CD8-positive, alpha-beta memory T cell (primary cell): Measurements from ENCODE around the gene NLRP8. TPM values are rescaled to one million over a fixed set of nuclear protein-coding genes. Genes with fewer than 3 reads are reported as not detected.
"Not testable (repeated sequence)": the region's sequence is repeated elsewhere in the genome, so short reads cannot be mapped to it uniquely, and the experiment has no call there.

Source experiments
- CTCF ChIA-PET: fragments of 350-600 bp; sonication (Branson Sonifier 250); formaldehyde crosslinking; loops from one replicate; lab custom pipeline; 2021; ENCODE audit warnings: antibody characterized with exemption; lab: Charles Lee
- POLR2A ChIA-PET: fragments of 350-600 bp; sonication (Branson Sonifier 250); formaldehyde crosslinking; loops from one replicate; lab custom pipeline; 2021; ENCODE audit warnings: antibody characterized with exemption; lab: Charles Lee
- DNase-seq, 5 donors: peaks; one replicate each; pipeline versions ENCODE4 v3.0.0 to v3.0.0-alpha.2; 2020 to 2022; ENCODE audit warnings: mixed read lengths in 1 of 5
- H3K27ac ChIP-seq: one replicate; pipeline ENCODE4 v1.7.0; 2013; ENCODE audit warnings: low read depth, mild to moderate bottlenecking, low read length, moderate library complexity
- H3K27me3 ChIP-seq: 2 replicates; pipeline ENCODE4 v1.7.0; 2013; ENCODE audit warnings: low read length, mild to moderate bottlenecking; ENCODE audit not compliant: insufficient read depth, poor library complexity, severe bottlenecking
- H3K36me3 ChIP-seq: 2 replicates; pipeline ENCODE4 v1.7.0; 2013; ENCODE audit warnings: mild to moderate bottlenecking, low read length, moderate library complexity; ENCODE audit not compliant: insufficient read depth
- H3K4me1 ChIP-seq: 2 replicates; pipeline ENCODE4 v1.7.0; 2013; ENCODE audit warnings: mild to moderate bottlenecking, low read length, moderate library complexity; ENCODE audit not compliant: insufficient read depth
- H3K4me3 ChIP-seq: 2 replicates; pipeline ENCODE4 v1.7.0; 2013; ENCODE audit warnings: mild to moderate bottlenecking, low read length
- H3K9me3 ChIP-seq: 2 replicates; pipeline ENCODE4 v1.7.0; 2013; ENCODE audit warnings: mild to moderate bottlenecking, low read length
- H3K27ac Mint-ChIP-seq, 8 donors: one replicate each; pipeline ENCODE4 v1.8.0; 2020 to 2021; ENCODE audit warnings: mixed read lengths in 8 of 8, mild to moderate bottlenecking in 6 of 8, inconsistent platforms in 3 of 8, moderate library complexity in 3 of 8
- H3K27me3 Mint-ChIP-seq, 2 donors: one replicate each; pipeline ENCODE4 v1.8.0; 2020 to 2021; ENCODE audit warnings: mixed read lengths in 2 of 2, mild to moderate bottlenecking in 1 of 2, moderate library complexity in 1 of 2
- H3K36me3 Mint-ChIP-seq, 3 donors: one replicate each; pipeline ENCODE4 v1.8.0; 2020 to 2021; ENCODE audit warnings: mixed read lengths in 3 of 3, inconsistent platforms in 1 of 3, mild to moderate bottlenecking in 1 of 3
- H3K4me1 Mint-ChIP-seq, 3 donors: one replicate each; pipeline ENCODE4 v1.8.0; 2020 to 2021; ENCODE audit warnings: mixed read lengths in 3 of 3, inconsistent platforms in 1 of 3, mild to moderate bottlenecking in 1 of 3
- H3K4me3 Mint-ChIP-seq, 7 donors: one replicate each; pipeline ENCODE4 v1.8.0; 2020 to 2021; ENCODE audit warnings: mixed read lengths in 7 of 7, mild to moderate bottlenecking in 6 of 7, moderate library complexity in 4 of 7, inconsistent platforms in 2 of 7
- H3K9me3 Mint-ChIP-seq, 5 donors: one replicate each; pipeline ENCODE4 v1.8.0; 2020 to 2022; ENCODE audit warnings: mixed read lengths in 5 of 5, mild to moderate bottlenecking in 3 of 5, moderate library complexity in 2 of 5, inconsistent platforms in 1 of 5
- polyA plus RNA-seq: library from polyadenylated mRNA; unstranded; fragments of 300-500 nt; fragmentation: Illumina TruSeq; gene quantifications from one replicate; pipeline ENCODE4 v1.2.3, GENCODE V29; 2021
- total RNA-seq, 2 experiments: library from RNA; stranded (reverse); gene quantifications; one replicate each; pipeline ENCODE4 v1.2.3, GENCODE V29; 2021

NLRP8 gene
- total and polyA plus RNA-seq, 3 experiments from 2014 or later, result not detected

DNA sequence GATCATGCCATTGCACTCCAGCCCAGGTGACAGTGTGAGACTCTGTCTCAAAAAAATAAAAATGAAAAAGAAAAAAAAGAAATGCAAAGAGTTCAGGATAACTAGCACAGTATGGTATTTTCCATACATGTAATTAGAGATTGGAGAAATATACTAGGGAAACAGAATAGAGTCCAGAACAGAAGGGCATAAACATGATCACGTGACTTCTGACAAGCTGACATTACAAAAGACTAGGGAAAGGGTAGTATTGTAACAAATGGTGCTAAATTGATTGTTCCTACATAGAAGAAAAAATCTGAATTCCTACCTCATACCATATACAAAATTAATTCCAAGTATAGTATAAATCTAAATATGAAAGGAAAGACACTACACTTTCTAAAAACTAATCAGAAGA is 37.6 kb downstream of the NLRP8 start:
- no peak overlapping the region for H3K27ac Mint-ChIP-seq
- H3K4me3 Mint-ChIP-seq, result no peak overlapping the region
- no peak overlapping the region for H3K4me3 ChIP-seq
- no peaks in the 10 kb centered on the region for H3K4me1 Mint-ChIP-seq
- H3K9me3 Mint-ChIP-seq, result peaks cover 0 to 14% (median 6%) of the 10 kb centered on the region in 5 donors
- no peak for DNase-seq
- H3K9me3 ChIP-seq, result no peaks in the 10 kb centered on the region
- no peaks in the 10 kb centered on the region for H3K4me1 ChIP-seq
- POLR2A ChIA-PET, result no interaction called here
- H3K27me3 ChIP-seq, result no peaks in the 10 kb centered on the region
- CTCF ChIA-PET, result no interaction called here
- no peaks in the 10 kb centered on the region for H3K27me3 Mint-ChIP-seq
- H3K36me3 ChIP-seq, result no peaks in the 10 kb centered on the region
- H3K36me3 Mint-ChIP-seq, result peaks cover 0 to 1% (median 0%) of the 10 kb centered on the region in 3 donors
- H3K27ac ChIP-seq, result no peak overlapping the region

DNA sequence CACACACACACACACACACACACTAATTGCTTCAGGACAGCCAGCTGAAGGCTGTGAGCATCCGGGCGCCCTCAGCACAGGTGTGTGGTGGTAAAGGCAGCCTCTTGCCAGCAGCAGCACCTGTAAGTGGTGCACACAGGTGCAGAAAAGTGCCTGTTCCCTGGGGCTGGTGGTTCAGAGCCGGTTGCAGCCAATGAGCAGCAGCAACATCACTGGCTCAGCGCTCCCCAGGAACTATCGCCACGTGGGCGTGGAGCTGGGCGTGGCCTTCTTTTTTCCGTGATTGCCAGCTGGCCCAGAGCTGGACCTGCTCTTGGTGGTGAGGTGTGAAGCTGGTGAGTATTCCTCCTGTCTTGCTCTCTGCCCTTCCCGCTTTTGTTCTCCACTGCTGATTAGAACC is 38.9 kb downstream of the NLRP8 start, which contains the start of gene NLRP5:
TSS of gene NLRP5 (plus strand) at position 289 of the 400 bp plus-strand sequence.
- H3K4me3 Mint-ChIP-seq, result no peak within 1 kb of the TSS
- no peak for DNase-seq
- H3K4me3 ChIP-seq, result no peak within 1 kb of the TSS
- CTCF ChIA-PET, result no interaction called here
- H3K36me3 ChIP-seq, result no peaks in the 10 kb centered on the region
- POLR2A ChIA-PET, result no interaction called here
- no peaks in the 10 kb centered on the region for H3K4me1 Mint-ChIP-seq
- H3K4me1 ChIP-seq, result no peaks in the 10 kb centered on the region
- H3K27me3 ChIP-seq, result no peaks in the 10 kb centered on the region
- no peaks in the 10 kb centered on the region for H3K9me3 ChIP-seq
- peaks cover 0 to 9% (median 8%) of the 10 kb centered on the region in 5 donors for H3K9me3 Mint-ChIP-seq
- no peaks in the 10 kb centered on the region for H3K36me3 Mint-ChIP-seq
- H3K27me3 Mint-ChIP-seq, result no peaks in the 10 kb centered on the region
- no peak within 1 kb of the TSS for H3K27ac ChIP-seq
- no peak within 1 kb of the TSS for H3K27ac Mint-ChIP-seq

DNA sequence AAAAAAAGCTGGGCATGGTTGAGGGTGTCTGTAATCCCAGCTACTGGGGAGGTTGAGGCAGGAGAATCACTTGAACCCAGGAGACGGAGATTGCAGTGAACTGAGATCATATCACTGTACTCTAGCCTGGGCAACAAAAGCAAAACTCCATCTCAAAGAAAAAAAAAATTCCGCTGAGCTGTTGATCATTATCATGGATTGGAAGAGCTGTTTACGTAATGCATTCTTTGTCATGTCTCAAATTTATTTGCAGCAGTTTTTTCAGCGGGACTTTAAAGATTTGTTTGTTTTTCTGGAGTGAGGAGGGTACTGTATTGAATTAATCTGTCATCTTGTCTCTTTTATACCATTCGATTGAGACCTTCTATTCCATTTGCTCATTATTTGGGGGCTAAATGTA is 43.2 kb downstream of the NLRP8 start:
- Mint-ChIP-seq H3K4me1 (no peaks in the 10 kb centered on the region), H3K27ac (no peak overlapping the region), H3K9me3 (peaks cover 0 to 22% (median 14%) of the 10 kb centered on the region in 5 donors), H3K36me3 (no peaks in the 10 kb centered on the region), H3K4me3 (no peak overlapping the region), H3K27me3 (peaks cover 2 to 4% of the 10 kb centered on the region in 2 donors)
- no peak for DNase-seq
- Histone ChIP-seq H3K4me1 (no peaks in the 10 kb centered on the region), H3K27me3 (no peaks in the 10 kb centered on the region), H3K9me3 (no peaks in the 10 kb centered on the region), H3K27ac (no peak overlapping the region), H3K4me3 (no peak overlapping the region), H3K36me3 (no peaks in the 10 kb centered on the region)
- ChIA-PET POLR2A (no interaction called here), CTCF (no interaction called here)

DNA sequence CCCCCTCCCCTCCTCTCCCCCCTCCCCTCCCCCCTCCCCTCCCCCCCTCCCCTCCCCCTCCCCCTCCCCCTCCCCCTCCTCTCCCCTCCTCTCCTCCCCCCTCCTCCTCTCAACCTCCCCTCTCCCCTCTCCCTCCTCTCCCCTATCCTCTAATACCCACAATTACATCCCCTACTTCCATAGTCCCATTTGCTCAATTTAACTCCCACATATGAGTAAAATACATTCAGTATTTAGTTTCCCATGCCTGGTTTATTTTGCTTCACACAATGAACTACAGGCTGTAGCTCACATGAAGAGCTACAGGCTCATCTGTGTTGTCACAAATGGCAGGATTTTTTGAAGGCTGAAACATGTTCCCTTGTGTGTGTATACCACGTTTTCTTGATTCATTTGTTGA is 45.9 kb downstream of the NLRP8 start:
- DNase-seq, result no peak
- POLR2A ChIA-PET, result no interaction called here
- H3K4me1 ChIP-seq, result no peaks in the 10 kb centered on the region

DNA sequence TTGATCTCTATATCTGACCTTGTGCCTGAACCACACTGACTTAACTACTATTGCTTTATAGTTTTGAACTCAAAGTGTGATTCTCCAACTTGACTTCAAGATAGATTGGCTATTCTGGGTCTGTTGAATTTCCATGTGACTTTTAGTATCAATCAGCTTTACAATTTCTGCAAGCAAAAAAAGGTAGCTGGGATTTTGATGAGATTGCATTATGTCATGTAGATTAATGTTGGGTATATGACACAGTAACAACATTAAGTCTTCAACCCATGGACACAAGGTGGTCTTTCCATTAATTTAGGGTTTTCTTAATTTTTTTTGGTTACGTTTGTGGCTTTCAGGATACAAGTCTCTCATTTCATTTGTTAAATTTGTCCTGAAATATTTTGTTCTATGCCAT is 67.1 kb downstream of the NLRP8 start:
- peaks cover 6 to 18% (median 9%) of the 10 kb centered on the region in 5 donors for H3K9me3 Mint-ChIP-seq

More for the DNA sequence above, 45.9 kb downstream of the NLRP8 start:
- Mint-ChIP-seq H3K4me1 (no peaks in the 10 kb centered on the region), H3K9me3 (peaks cover 0 to 25% (median 18%) of the 10 kb centered on the region in 5 donors), H3K27ac (no peak overlapping the region), H3K4me3 (no peak overlapping the region), H3K36me3 (no peaks in the 10 kb centered on the region), H3K27me3 (peaks cover 2 to 4% of the 10 kb centered on the region in 2 donors)
- H3K4me3 ChIP-seq, result no peak overlapping the region
- CTCF ChIA-PET, result no interaction called here
- no peak overlapping the region for H3K27ac ChIP-seq
- no peaks in the 10 kb centered on the region for H3K36me3 ChIP-seq
- H3K27me3 ChIP-seq, result no peaks in the 10 kb centered on the region
- H3K9me3 ChIP-seq, result no peaks in the 10 kb centered on the region

DNA sequence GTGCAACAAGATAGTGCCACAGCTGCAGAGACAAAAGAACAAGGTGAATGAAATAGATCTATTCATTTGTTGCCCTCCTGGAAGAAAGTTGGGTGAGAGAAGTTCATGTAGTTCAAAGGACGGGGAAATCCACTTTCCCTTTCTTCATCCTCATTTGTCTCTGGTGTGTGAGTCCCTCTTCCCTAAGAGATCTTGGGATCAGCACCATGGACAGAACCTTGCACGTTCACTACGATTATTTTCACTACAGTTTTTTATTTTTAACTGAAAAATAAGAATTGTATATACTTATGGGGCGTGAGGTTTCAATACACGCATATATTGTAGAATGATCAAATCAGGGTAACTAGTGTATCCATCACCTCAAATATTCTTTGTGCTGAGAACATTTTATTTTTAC is 68.1 kb downstream of the NLRP8 start:
- Mint-ChIP-seq H3K9me3 (peaks cover 3 to 23% (median 7%) of the 10 kb centered on the region in 5 donors), H3K27me3 (peaks cover 0 to 6% of the 10 kb centered on the region in 2 donors), H3K36me3 (no peaks in the 10 kb centered on the region), H3K4me1 (no peaks in the 10 kb centered on the region), H3K4me3 (no peak overlapping the region), H3K27ac (no peak overlapping the region)
- no peaks in the 10 kb centered on the region for H3K36me3 ChIP-seq
- no peaks in the 10 kb centered on the region for H3K4me1 ChIP-seq
- no peak overlapping the region for H3K4me3 ChIP-seq
- H3K27ac ChIP-seq, result no peak overlapping the region
- no peak for DNase-seq
- H3K27me3 ChIP-seq, result no peaks in the 10 kb centered on the region
- no peaks in the 10 kb centered on the region for H3K9me3 ChIP-seq
- ChIA-PET POLR2A (no interaction called here), CTCF (no interaction called here)

More for the DNA sequence above, 67.1 kb downstream of the NLRP8 start:
- CTCF ChIA-PET, result no interaction called here
- POLR2A ChIA-PET, result no interaction called here
- Mint-ChIP-seq H3K4me3 (no peak overlapping the region), H3K27me3 (peaks cover 0 to 6% of the 10 kb centered on the region in 2 donors), H3K36me3 (no peaks in the 10 kb centered on the region), H3K4me1 (no peaks in the 10 kb centered on the region), H3K27ac (no peak overlapping the region)
- no peak for DNase-seq
- Histone ChIP-seq H3K27me3 (no peaks in the 10 kb centered on the region), H3K4me3 (no peak overlapping the region), H3K9me3 (no peaks in the 10 kb centered on the region), H3K4me1 (no peaks in the 10 kb centered on the region), H3K27ac (no peak overlapping the region), H3K36me3 (no peaks in the 10 kb centered on the region)

DNA sequence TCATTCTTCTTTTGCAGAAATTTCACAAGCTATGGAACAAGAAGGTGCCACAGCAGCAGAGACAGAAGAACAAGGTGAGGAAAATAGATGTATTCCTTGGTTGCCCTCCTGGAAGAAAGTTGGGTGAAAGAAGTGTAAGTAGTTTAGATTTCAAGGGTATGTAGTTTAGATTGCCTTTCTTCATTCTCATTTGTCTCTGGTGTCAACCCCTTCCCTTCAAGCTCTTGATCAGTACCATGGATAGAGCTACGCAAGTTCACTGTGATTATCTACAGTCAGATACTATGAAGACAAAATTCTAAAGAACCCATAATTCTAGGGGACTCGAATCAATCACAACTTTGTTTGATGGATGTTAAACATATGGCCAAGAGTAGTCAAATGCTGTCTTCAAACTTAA is 71.7 kb downstream of the NLRP8 start:
- CTCF ChIA-PET, DNase-seq, H3K4me3 ChIP-seq, H3K36me3 Mint-ChIP-seq, H3K4me3 Mint-ChIP-seq, POLR2A ChIA-PET, H3K27me3 ChIP-seq, H3K27ac ChIP-seq, H3K27ac Mint-ChIP-seq, H3K4me1 ChIP-seq, H3K4me1 Mint-ChIP-seq, H3K9me3 ChIP-seq, H3K36me3 ChIP-seq: not testable (repeated sequence)
- peaks cover 3 to 19% (median 7%) of the 10 kb centered on the region in 5 donors for H3K9me3 Mint-ChIP-seq
- peaks cover 0 to 16% of the 10 kb centered on the region in 2 donors for H3K27me3 Mint-ChIP-seq

DNA sequence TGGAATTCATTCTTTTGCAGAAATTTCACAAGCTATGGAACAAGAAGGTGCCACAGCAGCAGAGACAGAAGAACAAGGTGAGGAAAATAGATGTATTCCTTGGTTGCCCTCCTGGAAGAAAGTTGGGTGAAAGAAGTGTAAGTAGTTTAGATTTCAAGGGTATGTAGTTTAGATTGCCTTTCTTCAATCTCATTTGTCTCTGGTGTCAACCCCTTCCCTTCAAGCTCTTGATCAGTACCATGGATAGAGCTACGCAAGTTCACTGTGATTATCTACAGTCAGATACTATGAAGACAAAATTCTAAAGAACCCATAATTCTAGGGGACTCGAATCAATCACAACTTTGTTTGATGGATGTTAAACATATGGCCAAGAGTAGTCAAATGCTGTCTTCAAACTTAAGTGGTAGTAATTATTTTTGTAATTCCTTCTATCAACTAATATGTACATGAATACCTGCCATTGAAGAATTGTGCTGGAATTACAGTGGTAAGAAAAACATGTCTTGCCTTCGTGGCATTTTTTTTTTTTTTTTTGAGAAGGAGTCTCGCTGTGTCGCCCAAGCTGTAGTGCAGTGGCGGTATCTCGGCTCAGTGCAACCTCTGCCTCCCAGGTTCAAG is 72.8 kb downstream of the NLRP8 start:
- H3K27ac ChIP-seq, H3K4me1 ChIP-seq, H3K27ac Mint-ChIP-seq, CTCF ChIA-PET, H3K36me3 Mint-ChIP-seq, H3K4me3 Mint-ChIP-seq, H3K4me1 Mint-ChIP-seq, H3K36me3 ChIP-seq, POLR2A ChIA-PET, DNase-seq, H3K4me3 ChIP-seq, H3K9me3 ChIP-seq, H3K27me3 ChIP-seq: not testable (repeated sequence)
- peaks cover 3 to 19% (median 4%) of the 10 kb centered on the region in 5 donors for H3K9me3 Mint-ChIP-seq
- H3K27me3 Mint-ChIP-seq, result peaks cover 0 to 16% of the 10 kb centered on the region in 2 donors
